Mesothelial cell of epicardium (in vitro differentiated cells): ENCODE measurements around the gene CCSER1. TPM values are rescaled to one million over a fixed set of nuclear protein-coding genes. Genes with fewer than 3 reads are reported as not detected.

Experiments used
- DNase-seq, 2 experiments: peaks; one replicate each; pipeline ENCODE4 v3.0.0; 2021; ENCODE audit warnings: low spot score in 2 of 2; ENCODE audit not compliant: unreplicated experiment in 2 of 2
- H3K27ac Mint-ChIP-seq: 2 replicates; pipeline ENCODE4 v1.8.0; 2021; ENCODE audit warnings: mixed read lengths
- H3K27me3 Mint-ChIP-seq: 2 replicates; pipeline ENCODE4 v1.8.0; 2021; ENCODE audit warnings: low read depth, mixed read lengths
- H3K36me3 Mint-ChIP-seq: 2 replicates; pipeline ENCODE4 v1.8.0; 2021; ENCODE audit warnings: mixed read lengths
- H3K4me1 Mint-ChIP-seq: 2 replicates; pipeline ENCODE4 v1.8.0; 2021; ENCODE audit warnings: mixed read lengths
- H3K4me3 Mint-ChIP-seq: 2 replicates; pipeline ENCODE4 v1.8.0; 2021; ENCODE audit warnings: mild to moderate bottlenecking, moderate library complexity, mixed read lengths
- H3K9me3 Mint-ChIP-seq: 2 replicates; pipeline ENCODE4 v1.8.0; 2021; ENCODE audit warnings: mixed read lengths
- total RNA-seq: library from RNA; stranded (reverse); gene quantifications from 3 replicates; pipeline ENCODE4 v1.2.1, GENCODE V29; 2021
- TF ChIP-seq, protein P1 (sequence below): fragments of 200-600 bp; sonication (generic); IDR thresholded peaks from one replicate; pipeline ENCODE4 v1.5.0; 2021; ENCODE audit warnings: antibody characterized with exemption; ENCODE audit not compliant: unreplicated experiment

Gene CCSER1
- total RNA-seq, 1 donor from 2014 or later = 7.2 TPM

DNA sequence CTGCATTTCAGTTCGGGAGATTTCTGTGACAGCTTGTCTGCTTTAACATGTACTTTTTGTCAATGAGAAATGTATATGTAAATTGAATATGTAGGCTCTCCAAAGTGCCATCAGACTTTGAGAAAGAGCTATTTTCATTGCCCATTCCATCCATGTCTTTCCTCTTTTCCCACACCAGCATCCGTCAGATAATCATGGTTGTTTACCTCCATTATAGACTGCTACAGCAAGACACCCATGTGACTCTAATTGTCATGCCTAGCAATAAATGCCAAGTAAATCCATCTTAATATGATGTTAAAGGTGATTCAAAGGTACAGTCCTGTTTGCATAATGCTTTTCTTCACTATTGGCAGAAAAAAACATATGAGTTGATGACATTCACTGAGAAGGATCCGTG, 1157.3 kb downstream of the CCSER1 start:
- peaks cover 17% of the 10 kb centered on the region for H3K4me1 Mint-ChIP-seq
- TF ChIP-seq, protein P1, sequence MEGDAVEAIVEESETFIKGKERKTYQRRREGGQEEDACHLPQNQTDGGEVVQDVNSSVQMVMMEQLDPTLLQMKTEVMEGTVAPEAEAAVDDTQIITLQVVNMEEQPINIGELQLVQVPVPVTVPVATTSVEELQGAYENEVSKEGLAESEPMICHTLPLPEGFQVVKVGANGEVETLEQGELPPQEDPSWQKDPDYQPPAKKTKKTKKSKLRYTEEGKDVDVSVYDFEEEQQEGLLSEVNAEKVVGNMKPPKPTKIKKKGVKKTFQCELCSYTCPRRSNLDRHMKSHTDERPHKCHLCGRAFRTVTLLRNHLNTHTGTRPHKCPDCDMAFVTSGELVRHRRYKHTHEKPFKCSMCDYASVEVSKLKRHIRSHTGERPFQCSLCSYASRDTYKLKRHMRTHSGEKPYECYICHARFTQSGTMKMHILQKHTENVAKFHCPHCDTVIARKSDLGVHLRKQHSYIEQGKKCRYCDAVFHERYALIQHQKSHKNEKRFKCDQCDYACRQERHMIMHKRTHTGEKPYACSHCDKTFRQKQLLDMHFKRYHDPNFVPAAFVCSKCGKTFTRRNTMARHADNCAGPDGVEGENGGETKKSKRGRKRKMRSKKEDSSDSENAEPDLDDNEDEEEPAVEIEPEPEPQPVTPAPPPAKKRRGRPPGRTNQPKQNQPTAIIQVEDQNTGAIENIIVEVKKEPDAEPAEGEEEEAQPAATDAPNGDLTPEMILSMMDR = no peak
- no peaks in the 10 kb centered on the region for H3K27me3 Mint-ChIP-seq
- H3K4me3 Mint-ChIP-seq = no peak overlapping the region
- no peak for DNase-seq
- peaks cover 7% of the 10 kb centered on the region for H3K9me3 Mint-ChIP-seq
- H3K27ac Mint-ChIP-seq = no peak overlapping the region
- H3K36me3 Mint-ChIP-seq = peaks cover 2% of the 10 kb centered on the region

DNA sequence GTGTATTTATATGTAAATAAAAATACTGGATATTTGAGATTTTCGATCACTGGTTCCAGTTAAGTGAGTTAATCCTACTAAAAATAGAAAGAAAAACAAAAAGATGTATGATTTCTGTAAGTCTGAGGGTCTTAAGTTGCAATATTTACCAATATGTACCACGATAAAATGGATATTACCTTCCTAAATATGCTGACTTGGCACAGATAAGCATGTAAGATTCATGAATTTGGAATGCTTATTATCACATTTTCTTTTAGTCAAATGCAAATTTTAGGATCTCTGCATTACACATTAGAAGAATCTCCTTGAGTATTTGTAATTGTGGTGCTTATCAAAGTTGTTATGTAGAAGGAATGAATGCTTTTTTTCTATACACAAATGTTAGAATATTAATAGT, 1158.3 kb downstream of the CCSER1 start:
- H3K27me3 Mint-ChIP-seq = no peaks in the 10 kb centered on the region
- H3K27ac Mint-ChIP-seq = no peak overlapping the region
- peaks cover 11% of the 10 kb centered on the region for H3K9me3 Mint-ChIP-seq
- no peak for DNase-seq
- peaks cover 17% of the 10 kb centered on the region for H3K4me1 Mint-ChIP-seq
- TF ChIP-seq, protein P1 = no peak
- no peak overlapping the region for H3K4me3 Mint-ChIP-seq
- H3K36me3 Mint-ChIP-seq = peaks cover 2% of the 10 kb centered on the region

DNA sequence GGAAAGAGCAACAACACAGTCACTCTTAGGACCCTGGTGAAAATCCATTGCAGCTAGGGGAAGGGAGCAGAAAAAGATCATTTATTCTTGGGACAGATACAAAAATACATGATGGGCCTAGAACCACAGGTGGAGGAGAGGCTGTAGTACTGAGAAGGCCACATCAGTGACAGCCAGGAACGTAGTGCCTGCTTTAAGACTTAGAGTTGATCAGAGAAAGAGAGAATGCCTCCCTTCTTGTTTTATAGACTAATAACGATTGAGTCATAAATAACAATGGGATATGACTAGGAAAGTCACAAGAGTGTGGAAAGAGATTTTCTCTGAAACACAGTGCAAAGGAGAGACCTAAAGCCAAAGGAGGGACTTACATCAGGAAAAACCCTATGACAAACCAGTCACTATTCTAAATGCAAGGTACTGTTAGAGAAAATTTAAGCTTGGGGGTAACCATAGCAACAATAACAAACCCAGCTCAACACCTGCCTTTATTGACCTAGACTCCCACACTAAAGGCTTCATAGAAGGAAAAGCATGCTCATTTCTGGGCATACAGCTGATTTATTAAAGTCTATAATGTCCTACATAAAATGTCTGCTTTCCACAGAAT, 1161.6 kb downstream of the CCSER1 start:
- Mint-ChIP-seq H3K9me3 (peaks cover 11% of the 10 kb centered on the region), H3K27ac (no peak overlapping the region), H3K4me1 (peaks cover 3% of the 10 kb centered on the region), H3K36me3 (peaks cover 2% of the 10 kb centered on the region), H3K27me3 (no peaks in the 10 kb centered on the region), H3K4me3 (no peak overlapping the region)
- no peak for DNase-seq
- TF ChIP-seq, protein P1 = no peak

DNA sequence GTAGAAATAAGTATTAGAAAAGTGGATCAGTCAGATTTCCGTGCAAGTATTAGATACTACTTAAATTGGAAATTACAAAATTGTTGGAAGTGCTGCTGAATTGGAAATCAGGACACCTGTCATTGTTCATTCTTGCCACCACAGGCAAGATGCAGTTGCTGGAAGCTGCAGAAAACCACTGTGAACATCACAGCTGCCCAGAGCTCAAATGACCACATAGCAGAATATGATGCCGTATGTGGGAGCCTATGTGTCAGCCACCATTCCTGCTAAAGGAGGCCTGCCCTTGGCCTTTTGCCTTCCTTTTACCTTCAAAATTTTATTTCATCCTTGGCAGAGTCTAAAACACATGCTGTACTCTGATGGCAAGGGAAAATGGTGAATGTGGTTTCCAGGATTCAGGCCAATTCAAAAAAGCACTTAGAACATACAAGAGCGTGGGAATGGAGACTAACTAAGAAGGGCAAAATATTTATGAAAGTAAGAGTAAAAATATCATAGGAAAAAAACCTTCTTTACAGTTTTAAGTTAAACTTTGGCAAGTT, 1171.0 kb downstream of the CCSER1 start:
- Mint-ChIP-seq H3K36me3 (no peaks in the 10 kb centered on the region), H3K9me3 (peaks cover 8% of the 10 kb centered on the region), H3K27ac (no peak overlapping the region), H3K4me3 (no peak overlapping the region), H3K4me1 (peaks cover 4% of the 10 kb centered on the region), H3K27me3 (no peaks in the 10 kb centered on the region)
- no peak for DNase-seq
- TF ChIP-seq, protein P1 = no peak

DNA sequence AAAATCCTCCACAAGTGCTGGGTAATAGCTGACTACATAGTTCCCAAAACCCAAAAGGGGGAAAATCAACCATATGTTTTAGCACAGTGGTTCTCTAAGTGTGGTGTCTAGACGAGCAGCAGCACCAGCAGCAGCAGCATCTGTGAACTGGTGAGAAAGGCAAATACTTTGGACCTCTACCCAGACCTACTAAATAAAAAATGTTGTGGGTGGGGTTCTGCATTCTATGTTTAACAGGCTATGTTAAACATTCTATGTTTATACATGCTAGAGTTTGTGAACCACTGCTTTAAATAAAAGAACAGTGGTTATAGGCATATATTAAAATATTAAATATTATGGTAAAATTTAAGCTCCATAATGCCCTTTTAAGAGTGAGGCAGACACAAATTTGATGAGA, 1171.6 kb downstream of the CCSER1 start:
- no peak for DNase-seq
- Mint-ChIP-seq H3K27me3 (no peaks in the 10 kb centered on the region), H3K4me1 (peaks cover 4% of the 10 kb centered on the region), H3K36me3 (no peaks in the 10 kb centered on the region), H3K9me3 (peaks cover 8% of the 10 kb centered on the region), H3K4me3 (no peak overlapping the region), H3K27ac (no peak overlapping the region)
- TF ChIP-seq, protein P1 = no peak
